Heart left ventricle (tissue), 16 donors: ENCODE data around the gene KRT73. TPM values are rescaled to one million over a fixed set of nuclear protein-coding genes. Genes with fewer than 3 reads are reported as not detected.

ENCODE experiments used
- ATAC-seq, 4 donors: fragments of 200-7000 bp; cut with Tn5 transposase; one replicate each; pipeline ENCODE4 v1.9.1; 2020 to 2022; ENCODE audit warnings: moderate library complexity in 4 of 4, mild to moderate bottlenecking in 3 of 4, moderate number of reproducible peaks in 1 of 4
- DNase-seq, 5 donors: peaks; one replicate each; pipeline ENCODE4 v3.0.0-alpha.2; 2020
- H3K27ac ChIP-seq, 12 donors: fragments of 200-600 bp; sonication (generic) in 4 of 12; one replicate each; pipeline versions ENCODE4 v1.5.0 to v1.8.0; 2016 to 2022; ENCODE audit warnings: mild to moderate bottlenecking in 2 of 12
- H3K27me3 ChIP-seq, 9 donors: fragments of 200-600 bp; sonication (generic) in 2 of 9; one replicate each; pipeline versions ENCODE4 v1.5.1 to v1.8.0; 2016 to 2022; ENCODE audit warnings: mild to moderate bottlenecking in 3 of 9
- H3K36me3 ChIP-seq, 9 donors: fragments of 200-600 bp; sonication (generic) in 2 of 9; one replicate each; pipeline versions ENCODE4 v1.5.0 to v1.8.0; 2018 to 2022; ENCODE audit warnings: mild to moderate bottlenecking in 2 of 9
- H3K4me1 ChIP-seq, 12 donors: fragments of 200-600 bp; sonication (generic) in 4 of 12; one replicate each; pipeline versions ENCODE4 v1.5.0 to v1.8.0; 2016 to 2022; ENCODE audit warnings: mild to moderate bottlenecking in 3 of 12
- H3K4me3 ChIP-seq, 12 donors: fragments of 200-600 bp; sonication (generic) in 4 of 12; one replicate each; pipeline versions ENCODE4 v1.5.0 to v1.8.0; 2017 to 2022; ENCODE audit warnings: mild to moderate bottlenecking in 9 of 12, moderate library complexity in 4 of 12
- H3K9me3 ChIP-seq, 12 donors: fragments of 200-600 bp; sonication (generic) in 4 of 12; one replicate each; pipeline versions ENCODE4 v1.5.0 to v1.8.0; 2016 to 2022; ENCODE audit warnings: mild to moderate bottlenecking in 1 of 12
- CTCF ChIP-seq, 12 donors: fragments of 200-600 bp; sonication (generic) in 4 of 12; IDR thresholded peaks; one replicate each; pipeline versions ENCODE4 v1.5.0 to v1.8.0; 2018 to 2022; ENCODE audit warnings: antibody characterized with exemption in 12 of 12, mild to moderate bottlenecking in 5 of 12
- POLR2A ChIP-seq, 2 donors: fragments of 450-650 bp; IDR thresholded peaks; one replicate each; pipeline ENCODE4 v1.6.1; 2017; ENCODE audit warnings: antibody characterized with exemption in 2 of 2, mild to moderate bottlenecking in 2 of 2, moderate library complexity in 2 of 2
- WGBS, 4 donors: extraction: QIAGEN DNeasy Blood & Tissue Kit in 2 of 4; methylation state at CpG; one replicate each; pipeline versions ENCODE4 v1.1.5 to v1.1.7; 2013 to 2018; 5-methylcytosine and 5-hydroxymethylcytosine counted together
- intact Hi-C, 10 donors: fragments of 100-400 bp; cut with DNase I; formaldehyde crosslinking; loops; one replicate each; pipeline versions ENCODE4 v1.11.1 to v1.14.2; 2022
- polyA plus RNA-seq, 2 donors: library from polyadenylated mRNA; stranded (reverse); fragments of 200-250 nt; gene quantifications; one replicate each; pipeline ENCODE4 v1.2.3, GENCODE V29; 2013
- total RNA-seq, 9 donors: library from RNA; depleted of rRNA in 2 of 9; stranded (reverse); fragments of >200 nt in 2 of 9; fragmentation: NEBNext Ultra II Directional in 3 of 9; extraction: Animal tissue kit (Norgen Biotek cat#: 25700) in 3 of 9; gene quantifications; one replicate each; pipeline versions ENCODE4 v1.1.0 to v1.2.4, GENCODE V29; 2016 to 2023
- donor health status: ischemic (EF 13 %, LVEDD 7.1; RV severe dilation, severe dysfunction).
- donor health status: healthy with polysubstance abuse.
- donor health status: DM: no; HTN: yes; CAD: no.
- donor health status: DM: no; HTN: no; CAD: no.
- donor health status: ischemic (EF 25% LVEDD 6.9; RV normal size, moderate dysfunction).
- donor health status: ischemic (EF 25% LVEDD 5.7; RV mildly dilated, moderate dysfunction).
- donor health status: healthy.
- donor health status: DM: yes; HTN: yes; CAD: no.
- donor health status: ischemic (EF 35%, LVEDD 5.7; RV mildly dilated, moderate dysfunction).
- donor health status: nonischemic (EF 11% LVEDD 7.7; RV severe dilation, severe dysfunction).
- donor health status: DM: yes; HTN: yes; CAD: no.
- donor health status: PGD.
- donor health status: ischemic (EF 29% LVEDD 5.4; RV normal size, mild dysfunction).
- donor health status: nonischemic (EF 23%, LVEDD 6.1; RV moderate dilation, normal function).

KRT73 gene
- total and polyA plus RNA-seq, 11 donors = not detected

GRCh38 chr12:52627395-52628110 lies 9.2 kb upstream of the KRT73 start:
- Histone ChIP-seq H3K27me3 (peaks cover 0 to 16% (median 0%) of the 10 kb centered on the region in 9 donors), H3K27ac (no peak overlapping the region), H3K4me1 (no peaks in the 10 kb centered on the region), H3K4me3 (no peak overlapping the region), H3K36me3 (no peaks in the 10 kb centered on the region), H3K9me3 (peaks cover 0 to 8% (median 0%) of the 10 kb centered on the region in 12 donors)
- intact Hi-C loops = no loop called here
- no peak for DNase-seq
- 53 to 64% (median 62%) methylated on average over 2 of the region's 2 CpGs for WGBS, 4 donors
- TF ChIP-seq POLR2A (IDR thresholded peaks at IDR 0.05) = no peak
- no peak for TF ChIP-seq CTCF (IDR thresholded peaks at IDR 0.05)
- ATAC-seq = no peak

- H3K27ac ChIP-seq = no peak overlapping the region
- intact Hi-C loops = no loop called here
Observed at GRCh38 chr12:52622349-52622748, 4.0 kb upstream of the KRT73 start.

GRCh38 chr12:52618866-52619265 lies 507 bp upstream of the KRT73 start:
- ATAC-seq = no peak
- no peak overlapping the region for H3K27ac ChIP-seq
- 69 to 79% (median 75%) methylated on average over 2 of the region's 2 CpGs for WGBS, 4 donors

More at GRCh38 chr12:52622349-52622748, 4.0 kb upstream of the KRT73 start:
- H3K9me3 ChIP-seq = peaks cover 0 to 8% (median 0%) of the 10 kb centered on the region in 12 donors
- 71 to 80% (median 75%) methylated on average over 5 of the region's 5 CpGs for WGBS, 4 donors
- H3K4me3 ChIP-seq = no peak overlapping the region
- DNase-seq = no peak
- peaks cover 0 to 15% (median 0%) of the 10 kb centered on the region in 9 donors for H3K27me3 ChIP-seq
- TF ChIP-seq POLR2A (IDR thresholded peaks at IDR 0.05) = no peak
- no peak for TF ChIP-seq CTCF (IDR thresholded peaks at IDR 0.05)
- H3K36me3 ChIP-seq = no peaks in the 10 kb centered on the region
- ATAC-seq = no peak
- H3K4me1 ChIP-seq = no peaks in the 10 kb centered on the region

More at GRCh38 chr12:52618866-52619265, 507 bp upstream of the KRT73 start:
- no peak for DNase-seq
- Histone ChIP-seq H3K36me3 (no peaks in the 10 kb centered on the region), H3K4me3 (no peak overlapping the region), H3K27me3 (peaks cover 0 to 20% (median 0%) of the 10 kb centered on the region in 9 donors), H3K9me3 (peaks cover 0 to 8% (median 0%) of the 10 kb centered on the region in 12 donors), H3K4me1 (no peaks in the 10 kb centered on the region)
- TF ChIP-seq POLR2A (IDR thresholded peaks at IDR 0.05) = no peak
- TF ChIP-seq CTCF (IDR thresholded peaks at IDR 0.05) = no peak
- intact Hi-C loops = no loop called here
